HG02938 (cell line): ENCODE data around the gene RPL29.

Source experiments
- ATAC-seq: cut with Tn5 transposase; IDR thresholded peaks from one replicate; pipeline ENCODE4 v1.9.1; 2021; ENCODE audit warnings: mild to moderate bottlenecking, moderate library complexity; ENCODE audit not compliant: unreplicated experiment

The RPL29 gene

DNA sequence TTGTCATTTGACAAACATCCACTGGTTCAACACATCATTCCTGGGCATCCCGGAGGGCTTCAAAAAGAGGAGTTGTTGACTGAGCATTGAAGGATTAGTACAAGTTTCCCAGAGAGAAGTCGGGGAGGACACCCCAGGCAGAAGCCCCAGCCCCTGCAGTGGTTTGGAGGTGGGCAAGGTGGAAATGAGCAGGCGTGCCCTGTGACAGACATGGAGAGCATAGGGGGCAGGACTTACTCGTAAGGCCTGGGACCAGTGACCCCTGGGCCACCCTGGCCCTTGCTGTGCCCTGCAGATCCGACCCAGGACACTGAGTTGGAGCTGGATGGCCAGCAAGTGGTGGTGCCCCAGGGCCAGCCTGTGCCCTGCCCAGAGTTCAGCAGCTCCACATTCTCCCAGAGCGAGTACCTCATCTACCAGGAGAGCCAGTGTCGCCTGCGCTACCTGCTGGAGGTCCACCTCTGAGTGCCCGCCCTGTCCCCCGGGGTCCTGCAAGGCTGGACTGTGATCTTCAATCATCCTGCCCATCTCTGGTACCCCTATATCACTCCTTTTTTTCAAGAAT is 47.6 kb downstream of the RPL29 start:
- no peak for ATAC-seq

DNA sequence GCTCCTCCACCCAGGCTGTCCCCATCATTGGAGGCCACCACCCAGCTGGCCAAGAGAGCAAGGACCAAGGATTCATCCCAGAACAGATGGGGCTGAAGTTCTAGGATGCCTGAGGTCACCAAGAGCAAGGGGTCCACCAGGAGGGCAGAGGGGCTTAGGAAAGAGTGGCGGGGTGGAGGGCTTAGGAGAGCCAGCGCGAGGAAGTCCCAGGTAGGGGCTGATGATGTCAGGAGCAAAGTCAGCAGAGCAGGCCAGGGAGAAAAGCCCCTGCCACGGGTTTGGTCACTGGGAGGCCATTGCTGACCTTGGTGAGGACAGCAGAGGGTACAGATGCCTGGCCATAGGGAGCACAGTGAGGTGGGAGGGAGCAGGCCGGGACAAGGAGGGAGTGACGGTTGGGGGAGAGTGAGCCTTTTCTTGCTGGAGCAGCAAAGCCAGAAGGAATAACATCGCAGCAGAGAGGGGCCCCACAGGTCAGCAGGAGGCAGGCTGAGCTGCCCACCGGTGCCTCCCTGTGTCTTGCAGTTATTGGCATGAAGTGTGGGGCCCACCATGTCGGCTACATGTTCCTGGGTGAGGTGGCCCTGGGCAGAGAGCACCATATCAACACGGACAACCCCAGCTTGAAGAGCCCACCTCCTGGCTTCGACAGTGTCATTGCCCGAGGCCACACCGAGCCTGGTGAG is 48.3 kb downstream of the RPL29 start:
- ATAC-seq, result no peak

- no peak for ATAC-seq
These were observed 48.9 kb downstream of the RPL29 start for GRCh38 chr3:51946796-51947195.

GRCh38 chr3:51945926-51946705 is 49.6 kb downstream of the RPL29 start:
- no peak for ATAC-seq

DNA sequence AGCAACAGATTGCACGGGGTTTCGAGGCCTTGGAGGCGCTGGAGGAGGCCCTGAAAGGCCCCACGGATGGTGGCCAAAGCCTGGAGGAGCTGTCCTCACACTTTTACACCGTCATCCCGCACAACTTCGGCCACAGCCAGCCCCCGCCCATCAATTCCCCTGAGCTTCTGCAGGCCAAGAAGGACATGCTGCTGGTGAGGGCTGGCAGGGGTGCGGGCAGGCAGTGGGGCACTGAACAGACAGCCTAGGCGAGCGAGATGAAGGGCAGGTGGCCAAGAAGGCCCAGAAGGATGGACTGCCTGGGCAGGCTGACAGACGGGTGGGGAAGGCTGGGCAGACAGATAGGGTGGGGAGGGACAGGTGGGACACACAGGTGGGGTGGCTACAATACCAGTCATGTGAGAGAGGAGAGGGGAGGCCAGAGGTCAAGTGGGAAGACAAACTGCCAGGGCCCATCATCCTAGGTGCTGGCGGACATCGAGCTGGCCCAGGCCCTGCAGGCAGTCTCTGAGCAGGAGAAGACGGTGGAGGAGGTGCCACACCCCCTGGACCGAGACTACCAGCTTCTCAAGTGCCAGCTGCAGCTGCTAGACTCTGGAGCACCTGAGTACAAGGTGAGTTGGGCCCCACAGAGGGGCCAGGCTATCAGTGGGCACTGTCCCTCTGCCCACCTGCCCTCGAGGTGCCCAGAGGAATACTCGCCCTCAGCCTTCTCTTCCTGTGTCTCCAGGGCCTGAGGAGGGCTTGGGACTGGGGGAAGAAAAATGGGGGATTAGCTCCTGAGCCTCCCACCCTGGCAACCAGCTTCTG is 50.5 kb downstream of the RPL29 start:
- ATAC-seq, result no peak

DNA sequence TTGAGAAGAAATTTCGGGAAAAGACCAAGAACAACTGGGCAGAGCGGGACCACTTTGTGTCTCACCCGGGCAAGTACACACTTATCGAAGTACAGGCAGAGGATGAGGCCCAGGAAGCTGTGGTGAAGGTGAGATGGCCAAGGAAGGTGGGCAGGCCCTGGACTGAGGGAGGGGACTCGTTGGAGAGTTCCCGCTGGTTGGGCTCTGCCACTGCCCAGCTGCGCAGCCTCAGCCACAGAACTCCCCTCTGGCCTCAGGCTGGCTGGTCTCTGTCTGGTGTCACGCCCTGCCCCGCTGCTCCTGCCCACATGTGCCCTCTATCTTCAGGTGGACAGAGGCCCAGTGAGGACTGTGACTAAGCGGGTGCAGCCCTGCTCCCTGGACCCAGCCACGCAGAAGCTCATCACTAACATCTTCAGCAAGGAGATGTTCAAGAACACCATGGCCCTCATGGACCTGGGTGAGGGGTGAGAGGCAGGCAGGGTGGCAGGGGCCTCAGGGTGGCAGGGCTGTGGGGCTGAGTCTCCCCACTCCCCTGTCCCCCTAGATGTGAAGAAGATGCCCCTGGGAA is 51.2 kb downstream of the RPL29 start:
- no peak for ATAC-seq
